PC-9 (cell line): ENCODE measurements around the gene PCDHGA10.

Source experiments
- CTCF ChIP-seq: fragments of 200-600 bp; sonication (generic); conservative IDR thresholded peaks from 2 replicates; pipeline ENCODE4 v1.6.1; 2017; ENCODE audit warnings: mixed run types, antibody characterized with exemption, mild to moderate bottlenecking, moderate library complexity
- EZH2 ChIP-seq: fragments of 200-600 bp; sonication (generic); IDR thresholded peaks from 2 replicates; pipeline ENCODE4 v1.8.0; 2017; ENCODE audit warnings: antibody characterized with exemption, low read depth

- TF ChIP-seq CTCF: no peak
- TF ChIP-seq EZH2: no peak
Observed at GRCh38 chr5:141398608-141399007, 14.2 kb upstream of the PCDHGA10 start.
